ENCODE measurements around the gene AIDA.
A peak's percentile ranks its signal among the peaks of the same experiment; 100 is the strongest.

The AIDA gene

DNA sequence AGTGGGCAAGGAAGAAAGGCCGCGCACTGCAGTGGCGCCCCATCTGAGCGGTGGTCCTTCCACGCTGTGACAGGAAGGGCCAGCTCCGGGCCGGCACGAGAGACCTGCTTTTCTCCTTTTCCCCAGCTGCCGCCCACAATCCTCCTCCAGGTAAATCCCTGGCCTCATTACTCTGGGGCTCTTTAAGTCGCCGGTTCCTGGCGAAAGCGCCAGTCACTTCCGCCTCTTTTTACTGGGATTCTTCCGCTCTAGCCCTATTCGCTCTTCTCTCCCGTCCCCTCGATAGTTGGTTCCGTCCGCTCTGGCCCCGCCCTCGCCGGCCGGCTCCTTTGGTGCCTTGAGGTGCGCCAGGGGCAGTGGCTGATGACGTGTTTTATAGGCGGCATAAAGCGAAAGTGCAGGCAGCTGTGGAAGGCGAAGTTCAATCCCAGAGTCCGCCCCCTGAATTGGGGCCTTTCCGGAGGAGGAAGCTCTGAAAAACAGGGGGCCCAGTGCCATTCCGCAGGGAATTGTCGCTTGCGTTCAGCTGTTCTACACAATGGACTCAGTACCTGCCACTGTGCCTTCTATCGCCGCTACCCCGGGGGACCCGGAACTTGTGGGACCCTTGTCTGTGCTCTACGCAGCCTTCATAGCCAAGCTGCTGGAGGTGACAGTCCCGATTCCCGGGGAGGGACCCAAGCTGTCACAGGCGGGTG lies 68.2 kb downstream of the AIDA start:
- DNase-seq (ENCODE audit: low read depth) = peak; percentile 98

DNA sequence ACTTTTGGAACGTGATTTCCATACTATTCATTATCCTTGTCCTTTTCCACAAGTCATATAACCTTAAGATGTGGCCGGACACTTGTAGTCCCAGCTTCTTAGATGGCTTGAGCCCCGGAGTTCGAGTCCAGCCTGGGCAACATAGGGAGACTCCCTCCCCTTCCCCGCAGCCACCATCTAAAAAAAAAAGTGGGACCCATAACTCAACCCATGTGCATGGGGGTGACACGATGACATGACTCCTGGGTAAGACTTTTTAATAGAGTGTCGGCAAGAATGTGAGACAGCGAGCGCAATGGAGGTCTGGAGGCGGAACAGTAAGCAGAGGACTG lies 68.7 kb downstream of the AIDA start:
- no peak for DNase-seq (ENCODE audit: low read depth)

GRCh38 chr1:222642468-222642867 lies 69.8 kb downstream of the AIDA start:
- no peak for DNase-seq (ENCODE audit: low read depth)

GRCh38 chr1:222641269-222641948 lies 70.9 kb downstream of the AIDA start:
- no peak for DNase-seq (ENCODE audit: low read depth)

DNA sequence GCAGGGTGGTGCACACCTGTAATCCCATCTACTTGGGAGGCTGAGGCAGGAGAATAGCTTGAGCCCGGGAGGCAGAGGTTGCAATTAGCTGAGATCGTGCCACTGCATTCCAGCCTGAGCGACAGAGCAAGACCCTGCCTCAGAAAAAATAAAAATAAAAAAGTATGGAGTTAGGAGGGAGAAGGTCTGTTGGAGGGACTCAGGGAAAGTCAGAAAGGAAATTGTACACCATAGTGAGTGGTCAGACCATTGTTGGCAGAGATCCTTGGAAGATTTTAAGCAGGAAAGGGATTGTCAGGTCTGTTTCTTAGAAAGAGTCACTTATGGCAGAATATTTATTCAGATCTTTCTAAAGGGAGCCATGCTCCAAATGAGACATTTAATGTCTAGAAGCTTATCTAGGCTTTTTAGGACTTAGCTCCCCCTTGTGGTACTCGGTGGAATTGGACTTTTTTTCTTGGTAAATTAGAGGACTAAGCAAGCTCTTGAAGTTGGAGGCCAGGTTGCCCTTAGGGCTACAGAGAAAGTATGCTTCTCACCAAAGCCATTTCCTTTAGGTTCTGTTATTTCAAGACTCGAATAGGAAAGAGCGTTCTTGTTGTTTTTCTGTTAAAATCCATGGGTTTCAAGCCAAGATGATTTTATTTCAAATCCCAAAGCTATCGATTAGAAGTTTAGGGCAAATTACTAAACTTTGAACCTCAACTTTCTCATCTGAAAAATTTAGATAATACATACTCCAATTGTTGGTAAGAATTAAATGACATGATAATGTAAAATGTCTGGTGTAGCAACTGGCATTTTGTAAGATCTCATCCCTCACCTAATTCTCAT lies 77.9 kb downstream of the AIDA start:
- DNase-seq (ENCODE audit: low read depth) = peak; percentile 88

- DNase-seq (ENCODE audit: low read depth) = no peak
Measured at GRCh38 chr1:222632749-222633148, 79.5 kb downstream of the AIDA start.

- peak; percentile 42 for DNase-seq (ENCODE audit: low read depth)
Measured at GRCh38 chr1:222631611-222632208, 80.6 kb downstream of the AIDA start.

DNA sequence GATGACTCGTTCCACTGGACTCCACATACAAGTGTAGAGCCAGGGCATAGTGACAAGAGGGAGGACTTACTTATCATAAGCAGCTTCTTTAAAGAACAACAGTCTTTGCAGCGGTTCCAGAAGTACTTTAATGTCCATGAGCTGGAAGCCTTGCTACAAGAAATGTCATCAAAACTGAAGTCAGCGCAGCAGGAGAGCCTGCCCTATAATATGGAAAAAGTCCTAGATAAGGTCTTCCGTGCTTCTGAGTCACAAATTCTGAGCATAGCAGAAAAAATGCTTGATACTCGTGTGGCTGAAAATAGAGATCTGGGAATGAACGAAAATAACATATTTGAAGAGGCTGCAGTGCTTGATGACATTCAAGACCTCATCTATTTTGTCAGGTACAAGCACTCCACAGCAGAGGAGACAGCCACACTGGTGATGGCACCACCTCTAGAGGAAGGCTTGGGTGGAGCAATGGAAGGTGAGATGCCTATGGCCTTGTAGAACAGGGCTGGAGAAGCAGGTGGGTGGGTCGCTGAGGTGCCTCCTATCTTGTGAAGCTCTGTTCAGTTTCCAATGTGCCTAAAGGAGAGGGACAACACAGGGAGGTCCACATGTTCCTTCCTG lies 82.3 kb downstream of the AIDA start:
- peak; percentile 56 for DNase-seq (ENCODE audit: low read depth)

DNA sequence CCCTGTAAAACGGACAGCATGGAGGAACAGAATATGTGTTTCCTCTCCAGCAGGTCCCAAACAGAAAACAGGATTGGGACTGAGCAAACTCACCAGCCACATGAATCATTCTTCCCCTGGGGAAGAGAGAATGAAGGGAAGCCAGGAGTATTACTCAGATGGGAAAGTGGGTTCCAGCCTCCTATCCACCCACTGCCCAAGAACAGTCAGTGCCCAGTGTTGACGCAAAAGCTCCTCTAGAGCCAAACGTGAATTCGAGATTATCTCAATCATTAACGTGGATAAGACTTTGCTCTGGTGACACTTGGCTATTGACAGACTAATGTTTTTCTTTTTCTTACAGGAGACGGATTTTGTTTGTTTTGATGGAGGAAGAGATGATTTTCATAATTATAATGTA lies 85.1 kb downstream of the AIDA start:
- DNase-seq (ENCODE audit: low read depth) = peak; percentile 14

DNA sequence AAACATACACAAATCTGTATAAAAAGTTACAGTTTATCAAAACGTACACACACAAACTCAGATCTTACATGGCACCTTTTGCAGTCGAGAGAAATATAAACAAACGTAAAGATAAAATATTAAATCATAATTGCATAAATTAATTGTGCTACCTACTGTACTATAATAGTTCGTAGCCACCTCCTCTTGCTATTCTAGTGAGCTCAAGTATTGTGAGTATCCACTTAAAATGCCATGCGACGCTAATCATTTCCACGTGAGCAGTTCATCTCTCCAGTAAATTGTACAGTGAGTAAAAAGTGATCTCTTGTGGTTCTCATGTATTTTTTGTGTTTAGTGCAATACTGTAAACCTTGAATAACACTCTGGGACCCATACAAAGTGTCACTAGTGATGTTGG lies 88.1 kb downstream of the AIDA start:
- no peak for DNase-seq (ENCODE audit: low read depth)

GRCh38 chr1:222623458-222623857 lies 88.8 kb downstream of the AIDA start:
- no peak for DNase-seq (ENCODE audit: low read depth)

GRCh38 chr1:222622765-222623164 lies 89.5 kb downstream of the AIDA start:
- no peak for DNase-seq (ENCODE audit: low read depth)

- DNase-seq (ENCODE audit: low read depth) = no peak
Measured at GRCh38 chr1:222620566-222620965, 91.7 kb downstream of the AIDA start.

DNA sequence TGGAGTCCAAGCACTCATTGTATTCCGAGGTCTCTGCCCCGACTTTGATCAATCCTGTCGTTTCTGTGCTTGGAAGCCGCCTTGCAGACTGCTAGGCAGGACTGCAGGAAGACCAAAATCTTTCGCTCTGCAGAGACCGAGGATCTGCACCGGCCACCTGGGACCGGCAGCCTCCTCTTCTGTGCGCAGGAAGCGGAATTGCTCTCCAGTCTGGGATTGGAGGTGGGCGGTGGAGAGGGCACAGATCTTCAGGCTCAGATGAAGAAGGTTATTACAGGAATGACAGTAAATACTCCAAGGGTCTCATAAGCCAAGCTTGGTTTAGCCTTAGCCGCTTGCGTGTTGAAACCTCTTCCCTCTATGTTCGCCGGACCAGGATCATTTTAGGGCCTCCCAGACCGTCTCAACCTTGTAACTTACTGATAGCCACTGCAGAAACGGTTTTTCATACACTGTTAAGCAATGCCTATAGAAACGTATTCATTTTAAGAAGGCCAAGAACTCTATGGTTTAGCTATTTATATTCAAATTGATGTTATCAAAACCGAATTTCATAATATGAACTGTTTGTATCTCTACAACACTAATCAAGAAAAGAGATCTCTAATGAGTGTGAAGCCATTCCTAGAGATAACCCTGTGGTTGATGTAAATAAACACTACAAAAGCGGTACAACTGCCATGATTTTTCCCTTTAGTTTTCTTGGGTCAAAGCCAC lies 93.3 kb downstream of the AIDA start:
- DNase-seq (ENCODE audit: low read depth) = peak; percentile 47

Measured in EH (cell line).